Suppressor macrophage treated with lipopolysaccharide for 4 hours (primary cell): ENCODE results near the gene TMPRSS11B.
"Not testable (repeated sequence)": the region's sequence is repeated elsewhere in the genome, so short reads cannot be mapped to it uniquely, and the experiment has no call there.

Experiments
- DNase-seq: peaks from one replicate; pipeline ENCODE4 v3.0.0-alpha.2; 2020

TMPRSS11B gene

DNA sequence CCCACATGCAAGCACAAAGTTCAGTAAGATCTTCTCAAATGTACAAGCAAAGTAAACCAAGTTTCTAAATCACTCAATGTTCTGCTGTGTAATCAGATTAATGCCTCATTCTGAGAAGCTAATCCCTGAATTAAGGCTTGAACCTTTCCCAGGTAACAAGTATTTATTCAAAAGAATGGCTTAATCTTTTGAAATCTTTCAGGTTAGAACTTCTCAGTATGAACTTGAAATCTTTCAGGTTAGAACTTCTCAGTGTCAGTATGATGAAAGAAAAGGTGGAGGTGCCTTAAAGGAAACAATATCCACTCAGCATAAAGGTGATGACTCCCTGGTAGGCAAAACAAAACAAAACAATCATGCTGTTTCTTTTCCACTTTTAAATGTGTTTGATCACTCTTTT, 29.0 kb downstream of the TMPRSS11B start:
- DNase-seq: no peak

DNA sequence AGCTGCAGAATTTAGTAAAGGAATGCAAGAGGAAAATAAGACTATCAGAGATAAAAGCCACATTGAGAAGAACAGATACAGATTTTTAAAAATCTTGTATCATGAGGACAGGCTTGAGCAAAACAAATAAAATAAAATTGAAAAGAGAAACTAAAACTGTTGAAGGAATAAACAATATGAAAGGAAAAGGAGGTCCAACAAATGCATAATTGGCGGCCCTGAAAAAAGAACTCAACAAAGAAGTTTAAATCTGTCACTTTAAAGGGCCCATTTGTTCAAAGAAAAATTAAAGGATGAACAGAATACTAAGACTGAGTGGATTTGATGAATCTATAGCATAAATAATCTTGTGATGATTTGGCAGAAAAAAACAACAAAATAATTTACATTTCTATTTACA, 36.5 kb downstream of the TMPRSS11B start:
- DNase-seq: no peak

- not testable (repeated sequence) for DNase-seq
Observed at GRCh38 chr4:68194305-68194704, 51.2 kb downstream of the TMPRSS11B start.

DNA sequence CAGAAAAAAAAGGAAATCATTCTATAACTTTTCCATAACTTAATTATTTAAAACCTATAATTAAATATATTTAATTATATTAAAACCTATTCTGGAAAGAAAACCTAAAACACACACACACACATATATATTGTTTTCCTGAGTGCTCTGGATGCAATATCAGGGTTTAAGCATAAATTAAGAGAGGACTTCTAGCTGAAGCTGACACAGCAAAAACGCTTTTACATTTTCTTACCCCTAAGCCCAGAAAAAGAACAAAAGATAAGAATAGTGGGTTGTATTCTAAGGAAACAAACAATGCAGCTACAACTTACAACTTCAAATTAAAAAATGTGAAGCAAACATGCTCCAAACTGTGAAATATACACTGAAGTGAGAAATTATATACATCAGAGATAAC, 52.3 kb downstream of the TMPRSS11B start:
- no peak for DNase-seq

- no peak for DNase-seq
Observed at GRCh38 chr4:68187145-68187544, 58.3 kb downstream of the TMPRSS11B start.

DNA sequence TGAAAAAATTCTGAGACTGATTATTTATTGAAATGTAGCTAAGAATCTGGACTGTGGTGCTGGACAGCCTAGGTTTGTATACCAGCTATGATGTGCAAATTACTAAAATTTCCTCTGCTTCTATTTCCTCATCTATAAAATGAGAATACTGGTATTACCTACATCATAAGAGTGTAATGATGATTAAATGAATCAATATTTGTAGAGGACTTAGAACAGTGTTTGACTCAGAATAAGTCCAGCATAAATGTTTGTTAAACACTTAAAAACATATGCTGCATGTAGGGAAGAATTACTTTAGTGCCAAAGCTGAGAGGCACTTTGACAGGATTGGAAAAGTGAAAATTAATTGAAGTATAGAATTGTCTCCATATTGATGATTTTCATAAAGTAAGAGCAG, 60.6 kb downstream of the TMPRSS11B start:
- no peak for DNase-seq

DNA sequence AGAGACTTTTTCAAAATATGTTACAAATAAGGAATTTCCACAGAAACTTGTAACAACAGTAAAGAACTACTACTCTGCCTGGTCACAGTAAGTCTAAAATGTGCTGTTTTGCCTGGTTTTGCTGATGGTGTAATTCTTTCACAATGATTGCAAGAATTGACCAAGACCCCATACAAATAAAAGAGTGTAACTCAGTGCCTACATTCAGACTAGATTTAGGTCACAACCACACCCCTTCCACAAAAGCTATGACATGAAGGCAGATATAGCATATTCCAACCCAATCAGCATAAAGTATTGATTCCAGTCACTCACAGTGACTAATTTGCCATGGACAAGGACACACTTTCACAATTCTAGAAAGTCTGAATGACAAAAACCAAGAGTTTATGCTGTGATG, 62.1 kb downstream of the TMPRSS11B start:
- peak; percentile 36 for DNase-seq

- DNase-seq: no peak
Observed at GRCh38 chr4:68182382-68182820, 63.1 kb downstream of the TMPRSS11B start.

- peak; percentile 48 for DNase-seq
Observed at GRCh38 chr4:68180849-68181526, 64.5 kb downstream of the TMPRSS11B start.

GRCh38 chr4:68176904-68177303, 68.6 kb downstream of the TMPRSS11B start:
- DNase-seq: no peak
